GM23248 (cell line): ENCODE data around the gene TRIM52.
"Not testable (repeated sequence)": the region's sequence is repeated elsewhere in the genome, so short reads cannot be mapped to it uniquely, and the experiment has no call there.

Source experiments
- EZH2 ChIP-seq: fragments of 200-600 bp; sonication (generic); IDR thresholded peaks from 2 replicates; pipeline ENCODE4 v1.6.1; 2018; ENCODE audit warnings: antibody characterized with exemption, mild to moderate bottlenecking; ENCODE audit not compliant: insufficient read depth, poor library complexity, severe bottlenecking
- EZH2phosphoT487 ChIP-seq: fragments of 200-600 bp; sonication (generic); IDR thresholded peaks from 2 replicates; pipeline ENCODE4 v1.6.1; 2018; ENCODE audit warnings: antibody characterized with exemption, moderate library complexity, mild to moderate bottlenecking, low read depth; ENCODE audit not compliant: insufficient read depth

GRCh38 chr5:181273433-181273744 is 12.4 kb upstream of the TRIM52 start:
- TF ChIP-seq EZH2, EZH2phosphoT487: not testable (repeated sequence)
